ENCODE measurements around the gene C16orf95. TPM values are rescaled to one million over a fixed set of nuclear protein-coding genes. Genes with fewer than 3 reads are reported as not detected.
A peak's percentile ranks its signal among the peaks of the same experiment; 100 is the strongest.
"Not testable (repeated sequence)": the region's sequence is repeated elsewhere in the genome, so short reads cannot be mapped to it uniquely, and the experiment has no call there.

C16orf95 gene
- 10 to 100 TPM; 17.2 to 23.4 TPM for total RNA-seq

- Mint-ChIP-seq H3K36me3 (ENCODE audit: low read depth) (peaks cover 13% of the 10 kb centered on the region), H3K27ac (peak within 1 kb of the TSS; percentile 91), H3K27me3 (ENCODE audit: low read depth) (no peaks in the 10 kb centered on the region), H3K9me3 (no peaks in the 10 kb centered on the region), H3K4me1 (ENCODE audit: low read depth) (peaks cover 17% of the 10 kb centered on the region), H3K4me3 (peak within 1 kb of the TSS; percentile 88)
- CTCF ChIA-PET, result interaction anchor here (0.6 to 3.3 kb wide), 6 partner anchors 9 to 319 kb away, joined by 3 to 16 read pairs (median 6); no protein-coding TSS in a partner anchor
- intact Hi-C loops (cut with micrococcal nuclease), result loop anchor here (1.0 to 5.0 kb wide), 6 partner anchors 66 to 555 kb away; partner anchors contain the start of genes FBXO31 and ZCCHC14
- peak; percentile 98 for DNase-seq
These were observed at the start of gene C16orf95 for GRCh38 chr16:87316923-87317749. Gene C16orf95, minus strand, starts transcription at chr16:87317392. Its CDS starts 150 bp downstream, at chr16:87317242.

GRCh38 chr16:87366930-87367329 lies 49.7 kb upstream of the C16orf95 start:
- H3K9me3 Mint-ChIP-seq, result no peaks in the 10 kb centered on the region
- DNase-seq, result no peak
- H3K36me3 Mint-ChIP-seq (ENCODE audit: low read depth), result peaks cover 8% of the 10 kb centered on the region
- H3K4me3 Mint-ChIP-seq, result no peak overlapping the region
- H3K27me3 Mint-ChIP-seq (ENCODE audit: low read depth), result no peaks in the 10 kb centered on the region
- CTCF ChIA-PET, result no interaction called here
- intact Hi-C loops (cut with micrococcal nuclease), result no loop called here
- H3K27ac Mint-ChIP-seq, result no peak overlapping the region
- peaks cover 47% of the 10 kb centered on the region for H3K4me1 Mint-ChIP-seq (ENCODE audit: low read depth)

GRCh38 chr16:87366288-87366687 lies 49.1 kb upstream of the C16orf95 start:
- peaks cover 8% of the 10 kb centered on the region for H3K36me3 Mint-ChIP-seq (ENCODE audit: low read depth)
- H3K27ac Mint-ChIP-seq, result no peak overlapping the region
- H3K4me3 Mint-ChIP-seq, result no peak overlapping the region
- H3K4me1 Mint-ChIP-seq (ENCODE audit: low read depth), result peaks cover 41% of the 10 kb centered on the region
- no peaks in the 10 kb centered on the region for H3K9me3 Mint-ChIP-seq
- H3K27me3 Mint-ChIP-seq (ENCODE audit: low read depth), result no peaks in the 10 kb centered on the region
- DNase-seq, result no peak
- intact Hi-C loops (cut with micrococcal nuclease), result no loop called here
- CTCF ChIA-PET, result interaction anchor here (0.5 kb wide), 1 partner anchor 34 kb away, joined by 4 read pairs; no protein-coding TSS in a partner anchor

- no peak overlapping the region for H3K4me3 Mint-ChIP-seq
- CTCF ChIA-PET, result no interaction called here
- intact Hi-C loops (cut with micrococcal nuclease), result no loop called here
These were observed 48.0 kb upstream of the C16orf95 start for GRCh38 chr16:87365021-87365713.

GRCh38 chr16:87363771-87364455 lies 46.7 kb upstream of the C16orf95 start:
- no peak for DNase-seq
- Mint-ChIP-seq H3K4me3 (no peak overlapping the region), H3K4me1 (ENCODE audit: low read depth) (peaks cover 41% of the 10 kb centered on the region), H3K9me3 (no peaks in the 10 kb centered on the region), H3K27ac (no peak overlapping the region), H3K27me3 (ENCODE audit: low read depth) (no peaks in the 10 kb centered on the region), H3K36me3 (ENCODE audit: low read depth) (peaks cover 13% of the 10 kb centered on the region)
- CTCF ChIA-PET, result no interaction called here
- intact Hi-C loops (cut with micrococcal nuclease), result no loop called here

More at GRCh38 chr16:87365021-87365713, 48.0 kb upstream of the C16orf95 start:
- no peak for DNase-seq
- Mint-ChIP-seq H3K27me3 (ENCODE audit: low read depth) (no peaks in the 10 kb centered on the region), H3K9me3 (no peaks in the 10 kb centered on the region), H3K4me1 (ENCODE audit: low read depth) (peaks cover 44% of the 10 kb centered on the region), H3K27ac (no peak overlapping the region), H3K36me3 (ENCODE audit: low read depth) (peaks cover 8% of the 10 kb centered on the region)

GRCh38 chr16:87362828-87363559 lies 45.8 kb upstream of the C16orf95 start:
- H3K4me3 Mint-ChIP-seq; H3K27me3 Mint-ChIP-seq (ENCODE audit: low read depth); intact Hi-C loops (cut with micrococcal nuclease); CTCF ChIA-PET; H3K27ac Mint-ChIP-seq; H3K9me3 Mint-ChIP-seq; DNase-seq: not testable (repeated sequence)
- H3K36me3 Mint-ChIP-seq (ENCODE audit: low read depth), result peaks cover 16% of the 10 kb centered on the region
- H3K4me1 Mint-ChIP-seq (ENCODE audit: low read depth), result peaks cover 32% of the 10 kb centered on the region

- Mint-ChIP-seq H3K27me3 (ENCODE audit: low read depth) (no peaks in the 10 kb centered on the region), H3K36me3 (ENCODE audit: low read depth) (peaks cover 15% of the 10 kb centered on the region), H3K9me3 (no peaks in the 10 kb centered on the region)
These were observed 44.9 kb upstream of the C16orf95 start for GRCh38 chr16:87361916-87362619.

GRCh38 chr16:87360862-87361610 lies 43.8 kb upstream of the C16orf95 start:
- H3K4me1 Mint-ChIP-seq (ENCODE audit: low read depth), result peaks cover 23% of the 10 kb centered on the region

More at GRCh38 chr16:87361916-87362619, 44.9 kb upstream of the C16orf95 start:
- no peak for DNase-seq
- CTCF ChIA-PET, result no interaction called here
- H3K4me3 Mint-ChIP-seq, result no peak overlapping the region
- H3K4me1 Mint-ChIP-seq (ENCODE audit: low read depth), result peaks cover 26% of the 10 kb centered on the region
- intact Hi-C loops (cut with micrococcal nuclease), result no loop called here
- H3K27ac Mint-ChIP-seq, result no peak overlapping the region

GRCh38 chr16:87359121-87359520 lies 41.9 kb upstream of the C16orf95 start:
- Mint-ChIP-seq H3K27me3 (ENCODE audit: low read depth) (no peaks in the 10 kb centered on the region), H3K9me3 (no peaks in the 10 kb centered on the region), H3K4me3 (no peak overlapping the region), H3K36me3 (ENCODE audit: low read depth) (peaks cover 13% of the 10 kb centered on the region), H3K27ac (no peak overlapping the region), H3K4me1 (ENCODE audit: low read depth) (peaks cover 9% of the 10 kb centered on the region)
- CTCF ChIA-PET, result no interaction called here
- no peak for DNase-seq
- intact Hi-C loops (cut with micrococcal nuclease), result no loop called here

More at GRCh38 chr16:87360862-87361610, 43.8 kb upstream of the C16orf95 start:
- intact Hi-C loops (cut with micrococcal nuclease), result no loop called here
- Mint-ChIP-seq H3K27ac (no peak overlapping the region), H3K27me3 (ENCODE audit: low read depth) (no peaks in the 10 kb centered on the region), H3K4me3 (no peak overlapping the region), H3K36me3 (ENCODE audit: low read depth) (peaks cover 15% of the 10 kb centered on the region), H3K9me3 (no peaks in the 10 kb centered on the region)
- DNase-seq, result no peak
- CTCF ChIA-PET, result no interaction called here

- peaks cover 13% of the 10 kb centered on the region for H3K36me3 Mint-ChIP-seq (ENCODE audit: low read depth)
- intact Hi-C loops (cut with micrococcal nuclease), result no loop called here
- H3K4me3 Mint-ChIP-seq, result no peak overlapping the region
- CTCF ChIA-PET, result no interaction called here
- no peak overlapping the region for H3K27ac Mint-ChIP-seq
- peaks cover 7% of the 10 kb centered on the region for H3K4me1 Mint-ChIP-seq (ENCODE audit: low read depth)
- DNase-seq, result no peak
- H3K9me3 Mint-ChIP-seq, result no peaks in the 10 kb centered on the region
- no peaks in the 10 kb centered on the region for H3K27me3 Mint-ChIP-seq (ENCODE audit: low read depth)
These were observed 41.5 kb upstream of the C16orf95 start for GRCh38 chr16:87358696-87359095.

GRCh38 chr16:87358250-87358649 lies 41.1 kb upstream of the C16orf95 start:
- intact Hi-C loops (cut with micrococcal nuclease), result no loop called here
- H3K9me3 Mint-ChIP-seq, result no peaks in the 10 kb centered on the region
- CTCF ChIA-PET, result no interaction called here

More at GRCh38 chr16:87358250-87358649, 41.1 kb upstream of the C16orf95 start:
- DNase-seq, result no peak
- Mint-ChIP-seq H3K27ac (no peak overlapping the region), H3K36me3 (ENCODE audit: low read depth) (peaks cover 13% of the 10 kb centered on the region), H3K4me3 (no peak overlapping the region), H3K27me3 (ENCODE audit: low read depth) (no peaks in the 10 kb centered on the region), H3K4me1 (ENCODE audit: low read depth) (peaks cover 7% of the 10 kb centered on the region)

Measured in activated naive CD4-positive, alpha-beta T cell treated with anti-CD3 and anti-CD28 coated beads for 36 hours (primary cell).